Stimulated activated naive B cell treated with anti-CD40 and anti-IgM and Interleukin-4, amounts not matched to agents 10 μg/mL and 1 μg/mL and 100 μg/mL, for 72 hours (primary cell): Measurements from ENCODE around the gene MAP2K6.
A peak's percentile ranks its signal among the peaks of the same experiment; 100 is the strongest.

Experiments
- ATAC-seq, 2 donors: fragments of 150-1000 bp; cut with Tn5 transposase; replicated peaks; 2 replicates each; pipeline ENCODE4 v1.10.0; 2021; ENCODE audit warnings: moderate library complexity in 1 of 2
- DNase-seq: peaks from one replicate; pipeline ENCODE4 v3.0.0; 2021
- H3K27ac Mint-ChIP-seq: one replicate; pipeline ENCODE4 v1.8.0; 2022; ENCODE audit warnings: mild to moderate bottlenecking, mixed read lengths
- H3K27me3 Mint-ChIP-seq, 2 donors: one replicate each; pipeline ENCODE4 v1.8.0; 2022; ENCODE audit warnings: mixed read lengths in 2 of 2
- H3K36me3 Mint-ChIP-seq, 2 donors: one replicate each; pipeline ENCODE4 v1.8.0; 2022; ENCODE audit warnings: mixed read lengths in 2 of 2, mild to moderate bottlenecking in 1 of 2
- H3K4me1 Mint-ChIP-seq, 2 donors: one replicate each; pipeline ENCODE4 v1.8.0; 2022; ENCODE audit warnings: mixed read lengths in 2 of 2, mild to moderate bottlenecking in 1 of 2
- H3K4me3 Mint-ChIP-seq, 2 donors: one replicate each; pipeline ENCODE4 v1.8.0; 2022; ENCODE audit warnings: mild to moderate bottlenecking in 2 of 2, mixed read lengths in 2 of 2, moderate library complexity in 1 of 2
- H3K9me3 Mint-ChIP-seq, 2 donors: one replicate each; pipeline ENCODE4 v1.8.0; 2022; ENCODE audit warnings: mixed read lengths in 2 of 2, mild to moderate bottlenecking in 1 of 2

Gene MAP2K6

DNA sequence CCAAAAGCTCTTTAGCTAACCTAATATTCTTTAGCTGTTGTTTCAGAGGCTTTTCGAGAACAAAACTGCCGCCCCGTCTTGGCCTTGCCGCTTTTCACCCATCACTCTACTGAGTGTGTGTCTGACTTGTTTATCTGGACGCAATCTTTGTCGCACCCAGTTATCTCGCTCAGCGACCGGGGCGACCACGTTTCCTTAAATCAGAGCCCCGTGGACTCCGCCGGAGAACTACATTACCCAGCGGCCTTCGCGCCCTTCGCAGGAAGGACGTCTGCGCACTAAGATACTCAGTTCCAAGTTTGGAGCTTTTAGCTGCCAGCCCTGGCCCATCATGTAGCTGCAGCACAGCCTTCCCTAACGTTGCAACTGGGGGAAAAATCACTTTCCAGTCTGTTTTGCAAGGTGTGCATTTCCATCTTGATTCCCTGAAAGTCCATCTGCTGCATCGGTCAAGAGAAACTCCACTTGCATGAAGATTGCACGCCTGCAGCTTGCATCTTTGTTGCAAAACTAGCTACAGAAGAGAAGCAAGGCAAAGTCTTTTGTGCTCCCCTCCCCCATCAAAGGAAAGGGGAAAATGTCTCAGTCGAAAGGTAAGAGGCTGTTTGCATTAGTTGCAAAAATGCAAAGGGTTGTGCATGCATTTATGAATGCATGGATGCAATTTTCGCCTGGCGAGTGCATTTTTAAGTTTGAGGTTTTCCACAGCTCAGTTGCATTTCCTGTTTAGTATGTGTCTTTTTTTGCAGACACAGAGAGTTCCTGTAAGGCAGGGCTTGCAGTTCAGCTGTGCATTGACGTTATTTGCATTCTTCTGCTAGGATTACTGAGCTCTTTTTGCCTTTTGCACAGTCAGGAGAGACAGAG, at the start of gene MAP2K6:
Gene MAP2K6, plus strand, starts transcription at position 290 of the 867 bp plus-strand sequence. Its CDS starts 288 bp downstream, at position 578.
- H3K4me1 Mint-ChIP-seq, result no peaks in the 10 kb centered on the region
- peak within 1 kb of the TSS; percentile 27 for H3K27ac Mint-ChIP-seq
- H3K36me3 Mint-ChIP-seq, result no peaks in the 10 kb centered on the region
- peak; percentile 99 to 100 for ATAC-seq
- H3K9me3 Mint-ChIP-seq, result no peaks in the 10 kb centered on the region
- H3K4me3 Mint-ChIP-seq, result no peak within 1 kb of the TSS
- H3K27me3 Mint-ChIP-seq, result no peaks in the 10 kb centered on the region
- DNase-seq, result peak; percentile 66

DNA sequence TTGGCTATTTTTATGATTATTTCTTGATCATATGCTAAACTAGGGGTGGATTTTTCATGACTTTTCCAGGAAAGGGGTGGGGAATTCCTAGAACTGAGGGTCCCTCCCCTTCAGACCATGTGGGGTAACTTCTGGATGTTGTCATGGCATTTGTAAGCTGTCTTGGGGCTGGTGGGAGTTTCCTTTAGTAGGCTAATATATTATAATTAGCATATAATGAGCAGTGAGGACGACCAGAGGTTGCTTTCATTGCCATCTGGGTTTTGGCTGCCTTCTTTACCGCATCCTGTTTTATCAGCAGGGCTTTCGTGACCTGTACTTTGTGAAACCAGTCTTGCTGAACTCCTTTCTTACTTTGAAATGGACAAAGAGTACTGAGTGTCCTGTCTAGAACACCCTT, 47.2 kb upstream of the MAP2K6 start:
- H3K9me3 Mint-ChIP-seq, result no peaks in the 10 kb centered on the region
- peak; percentile 82 to 86 for ATAC-seq
- peaks cover 2 to 9% of the 10 kb centered on the region in 2 donors for H3K4me1 Mint-ChIP-seq
- H3K4me3 Mint-ChIP-seq, result no peak overlapping the region
- no peaks in the 10 kb centered on the region for H3K36me3 Mint-ChIP-seq
- peaks cover 10 to 34% of the 10 kb centered on the region in 2 donors for H3K27me3 Mint-ChIP-seq
- DNase-seq, result peak; percentile 4
- H3K27ac Mint-ChIP-seq, result peak overlapping the region; percentile 4

DNA sequence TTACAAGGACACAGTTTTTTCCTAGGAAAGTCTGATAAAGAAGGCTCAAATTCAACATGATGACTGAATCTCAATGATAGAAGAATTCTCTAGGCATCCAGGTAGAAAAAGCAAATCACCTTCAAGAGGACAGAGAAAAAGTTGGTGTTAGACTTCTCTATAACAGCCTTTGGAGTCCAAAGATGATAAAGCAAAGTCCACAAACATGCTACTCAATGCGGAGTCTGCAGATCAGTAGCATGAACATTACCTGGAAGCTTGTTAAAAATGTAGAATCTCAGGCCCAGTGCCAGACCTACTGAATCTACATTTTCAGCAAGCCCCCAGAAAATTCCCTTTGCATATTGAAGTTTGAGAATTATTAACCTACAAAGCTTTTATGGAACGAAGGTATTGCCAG, 41.4 kb upstream of the MAP2K6 start:
- no peak overlapping the region for H3K27ac Mint-ChIP-seq
- DNase-seq, result no peak
- H3K36me3 Mint-ChIP-seq, result no peaks in the 10 kb centered on the region
- peaks cover 5 to 13% of the 10 kb centered on the region in 2 donors for H3K27me3 Mint-ChIP-seq
- peaks cover 0 to 3% of the 10 kb centered on the region in 2 donors for H3K9me3 Mint-ChIP-seq
- peaks cover 7 to 12% of the 10 kb centered on the region in 2 donors for H3K4me1 Mint-ChIP-seq
- H3K4me3 Mint-ChIP-seq, result no peak overlapping the region
- ATAC-seq, result no peak

DNA sequence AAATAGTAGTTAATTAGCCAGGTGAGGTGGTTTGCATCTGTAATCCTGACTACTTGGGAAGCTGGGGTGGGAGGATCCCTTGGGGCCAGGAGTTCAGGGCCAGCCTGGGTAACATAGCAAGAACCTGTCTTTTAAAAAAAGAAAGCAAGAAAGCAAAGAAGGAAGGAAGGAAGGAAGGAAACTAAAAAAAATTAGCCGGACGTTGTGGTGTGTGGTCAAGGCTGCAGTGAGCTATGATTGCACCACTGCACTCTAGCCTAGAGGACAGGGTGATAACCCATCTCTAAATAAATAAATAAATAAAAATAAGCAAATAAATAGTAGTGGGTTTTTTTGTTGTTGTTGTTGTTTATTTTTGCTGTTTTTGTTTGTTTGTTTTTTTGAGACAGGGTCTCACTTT, 39.3 kb upstream of the MAP2K6 start:
- H3K27ac Mint-ChIP-seq, result no peak overlapping the region
- peak; percentile 34 to 50 for ATAC-seq
- no peak overlapping the region for H3K4me3 Mint-ChIP-seq

DNA sequence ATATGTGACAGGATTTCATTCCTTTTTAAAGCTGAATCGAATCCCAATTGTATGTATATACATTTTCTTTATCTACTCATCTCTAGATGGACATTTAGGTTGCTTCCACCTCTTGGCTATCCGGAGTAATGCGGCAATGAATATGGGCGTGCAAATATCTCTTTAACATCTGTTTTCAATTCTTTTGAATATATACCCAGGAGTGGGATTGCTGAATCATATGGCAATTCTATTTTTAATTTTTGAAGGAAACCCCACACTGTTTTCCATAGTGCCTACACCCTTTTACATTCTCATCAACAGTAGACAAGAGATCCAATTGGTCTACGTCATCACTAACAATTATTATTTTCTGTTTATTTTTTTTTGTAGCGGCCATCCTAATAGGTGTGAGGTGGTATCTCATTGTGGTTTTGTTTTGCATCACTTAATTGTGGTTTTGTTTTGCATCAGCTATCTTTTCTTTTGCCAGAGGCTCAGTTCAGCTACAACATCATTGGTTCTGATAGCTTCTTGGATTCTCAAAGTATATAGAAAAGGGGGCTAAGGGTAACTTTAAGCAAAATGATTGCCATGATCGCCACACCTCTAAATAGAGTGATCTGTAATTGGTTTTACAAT, 25.6 kb upstream of the MAP2K6 start:
- H3K4me3 Mint-ChIP-seq, result no peak overlapping the region
- no peaks in the 10 kb centered on the region for H3K9me3 Mint-ChIP-seq
- H3K4me1 Mint-ChIP-seq, result no peaks in the 10 kb centered on the region
- H3K27me3 Mint-ChIP-seq, result peaks cover 23 to 35% of the 10 kb centered on the region in 2 donors
- no peak for ATAC-seq
- no peaks in the 10 kb centered on the region for H3K36me3 Mint-ChIP-seq
- no peak overlapping the region for H3K27ac Mint-ChIP-seq
- DNase-seq, result no peak

More for the DNA sequence above, 39.3 kb upstream of the MAP2K6 start:
- Mint-ChIP-seq H3K4me1 (peaks cover 7 to 12% of the 10 kb centered on the region in 2 donors), H3K27me3 (no peaks in the 10 kb centered on the region), H3K9me3 (peaks cover 0 to 3% of the 10 kb centered on the region in 2 donors), H3K36me3 (no peaks in the 10 kb centered on the region)
- no peak for DNase-seq

DNA sequence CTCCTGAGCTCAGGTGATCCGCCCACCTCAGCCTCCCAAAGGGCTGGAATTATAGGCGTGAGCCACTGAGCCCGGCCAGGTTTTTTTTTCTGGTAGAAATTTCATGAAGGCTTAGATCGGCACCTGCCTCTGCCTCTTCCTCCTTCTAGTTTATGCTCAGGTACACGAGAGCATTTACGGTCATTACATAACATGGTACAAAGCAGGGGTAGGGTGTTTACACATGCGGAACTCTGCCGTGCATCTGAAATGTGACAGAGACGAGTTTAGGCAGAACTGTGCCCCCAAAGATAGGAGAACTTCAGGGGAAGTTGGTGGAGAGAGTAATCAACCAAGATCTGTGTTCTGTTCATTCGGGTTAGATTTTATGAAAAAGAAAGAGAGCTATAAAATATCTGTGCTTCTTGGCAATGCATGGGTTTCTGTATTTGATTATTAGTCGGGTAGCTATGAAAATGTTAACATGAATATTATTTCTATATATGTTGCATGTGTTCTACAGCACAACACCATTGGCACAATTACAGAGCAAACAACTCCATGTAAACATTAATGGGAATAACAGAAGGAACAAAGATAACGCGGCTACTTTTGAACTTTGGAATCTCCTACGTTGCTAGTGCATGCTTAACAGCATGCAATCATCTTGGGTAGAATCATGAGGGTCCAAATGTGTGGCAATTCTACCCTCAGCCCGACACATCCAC, 23.5 kb upstream of the MAP2K6 start:
- no peak for DNase-seq
- Mint-ChIP-seq H3K27ac (no peak overlapping the region), H3K36me3 (no peaks in the 10 kb centered on the region), H3K27me3 (peaks cover 22 to 33% of the 10 kb centered on the region in 2 donors), H3K4me3 (no peak overlapping the region), H3K4me1 (peaks cover 0 to 8% of the 10 kb centered on the region in 2 donors), H3K9me3 (no peaks in the 10 kb centered on the region)
- no peak for ATAC-seq

DNA sequence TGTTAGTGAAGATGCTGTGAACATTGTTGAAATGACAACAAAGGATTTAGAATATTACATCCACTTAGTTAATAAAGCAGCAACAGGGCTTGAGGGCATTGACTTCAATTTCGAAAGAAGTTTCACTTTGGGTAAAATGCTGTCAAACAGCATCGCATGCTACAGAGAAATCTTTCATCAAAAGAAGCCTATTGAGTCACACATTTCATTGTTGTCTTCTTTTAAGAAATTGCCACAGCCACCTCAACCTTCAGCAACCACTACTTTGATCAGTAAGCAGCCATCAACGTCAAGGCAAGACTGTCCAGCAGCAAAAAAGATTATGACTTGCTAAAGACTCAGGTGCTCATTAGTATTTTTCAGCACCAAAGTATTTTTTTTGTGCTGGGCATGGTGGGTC, 13.2 kb upstream of the MAP2K6 start:
- no peaks in the 10 kb centered on the region for H3K4me1 Mint-ChIP-seq
- ATAC-seq (no peak), DNase-seq (no peak)
- H3K27me3 Mint-ChIP-seq, result peaks cover 7 to 24% of the 10 kb centered on the region in 2 donors
- peaks cover 4 to 6% of the 10 kb centered on the region in 2 donors for H3K9me3 Mint-ChIP-seq
- H3K4me3 Mint-ChIP-seq, result no peak overlapping the region
- no peak overlapping the region for H3K27ac Mint-ChIP-seq
- H3K36me3 Mint-ChIP-seq, result peaks cover 3 to 6% of the 10 kb centered on the region in 2 donors

DNA sequence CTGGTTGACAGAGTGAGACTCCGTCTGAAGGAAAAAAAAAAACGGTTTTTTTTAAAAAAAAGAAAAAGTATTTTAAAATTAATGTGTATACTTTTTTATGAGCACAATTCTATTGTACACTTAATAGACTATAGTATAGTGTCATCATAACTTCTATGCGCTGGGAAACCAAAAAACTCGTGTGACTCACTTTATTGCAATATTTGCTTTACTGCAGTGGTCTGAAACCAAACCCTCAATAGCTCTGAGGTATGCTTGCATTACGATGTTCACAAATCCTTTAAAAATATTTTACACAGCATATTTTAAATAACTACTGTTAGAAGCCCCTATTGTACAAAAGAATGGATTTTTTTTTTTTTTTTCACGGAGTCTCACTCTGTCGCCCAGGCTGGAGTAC, 12.4 kb upstream of the MAP2K6 start:
- peaks cover 4 to 6% of the 10 kb centered on the region in 2 donors for H3K9me3 Mint-ChIP-seq
- no peaks in the 10 kb centered on the region for H3K4me1 Mint-ChIP-seq
- ATAC-seq (no peak), DNase-seq (no peak)
- H3K27ac Mint-ChIP-seq, result no peak overlapping the region
- H3K27me3 Mint-ChIP-seq, result peaks cover 7 to 24% of the 10 kb centered on the region in 2 donors
- peaks cover 3 to 6% of the 10 kb centered on the region in 2 donors for H3K36me3 Mint-ChIP-seq
- H3K4me3 Mint-ChIP-seq, result no peak overlapping the region

DNA sequence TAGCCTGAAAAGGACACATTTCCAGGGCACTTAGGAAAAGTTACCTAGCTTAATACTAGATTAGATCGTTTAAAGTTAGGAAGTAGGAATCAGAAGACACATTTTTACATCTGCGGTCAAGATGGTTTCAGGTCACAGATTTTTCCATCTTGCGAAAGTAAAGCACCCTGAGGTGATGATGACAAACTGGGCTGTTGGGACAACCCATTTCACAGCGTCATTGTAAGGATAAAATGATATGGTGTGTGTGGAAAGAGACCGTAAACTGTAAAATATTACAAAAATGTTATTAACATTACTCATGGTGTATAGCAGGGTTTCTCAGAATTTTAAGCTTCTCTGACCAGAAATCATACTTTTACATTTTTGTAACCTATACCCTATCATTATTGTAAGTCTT, 10.1 kb upstream of the MAP2K6 start:
- ATAC-seq (no peak), DNase-seq (no peak)
- Mint-ChIP-seq H3K27me3 (peaks cover 7 to 24% of the 10 kb centered on the region in 2 donors), H3K36me3 (peaks cover 3 to 6% of the 10 kb centered on the region in 2 donors), H3K27ac (no peak overlapping the region), H3K4me3 (no peak overlapping the region), H3K9me3 (peaks cover 4 to 6% of the 10 kb centered on the region in 2 donors), H3K4me1 (no peaks in the 10 kb centered on the region)

DNA sequence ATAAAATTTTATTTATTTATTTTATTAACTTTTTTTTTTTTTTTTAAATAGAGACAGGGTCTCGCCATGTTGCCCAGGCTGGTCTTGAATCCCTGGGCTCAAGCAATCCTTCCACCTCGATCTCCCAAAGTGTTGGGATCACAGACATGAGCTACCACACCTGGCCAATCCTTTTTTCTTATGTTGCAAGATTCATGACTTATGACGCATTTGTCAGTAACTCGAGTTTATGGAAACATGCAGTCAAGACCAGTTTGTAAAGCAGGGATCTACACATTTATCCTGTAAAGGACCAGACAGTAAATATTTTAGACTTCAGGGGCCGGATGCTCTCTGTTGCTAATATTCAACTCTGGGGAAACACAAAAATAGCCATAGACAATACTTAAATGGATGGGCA, 9.4 kb upstream of the MAP2K6 start:
- no peaks in the 10 kb centered on the region for H3K4me1 Mint-ChIP-seq
- DNase-seq, result no peak
- H3K27me3 Mint-ChIP-seq, result peaks cover 7 to 21% of the 10 kb centered on the region in 2 donors
- peaks cover 4 to 5% of the 10 kb centered on the region in 2 donors for H3K9me3 Mint-ChIP-seq
- no peak for ATAC-seq
- no peak overlapping the region for H3K27ac Mint-ChIP-seq
- H3K4me3 Mint-ChIP-seq, result no peak overlapping the region
- H3K36me3 Mint-ChIP-seq, result peaks cover 3 to 4% of the 10 kb centered on the region in 2 donors

DNA sequence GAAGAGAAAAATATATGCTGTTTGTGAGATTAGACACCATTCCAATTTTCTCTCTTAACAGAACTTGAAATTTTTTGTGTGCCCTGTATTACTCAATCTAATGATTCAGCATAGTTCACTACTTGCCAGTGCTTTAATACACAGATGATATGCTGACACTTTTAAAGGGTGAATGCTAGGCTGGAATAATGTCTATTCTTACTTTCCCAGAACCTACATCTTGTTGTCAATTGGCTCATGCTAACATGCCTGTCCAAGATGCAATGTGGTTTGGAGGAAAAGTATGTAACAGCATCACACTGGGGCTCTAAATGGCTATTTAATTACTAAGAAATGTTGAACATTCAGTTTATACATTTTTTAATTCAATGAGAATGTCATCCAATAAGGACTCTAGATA, 7.6 kb upstream of the MAP2K6 start:
- ATAC-seq (no peak), DNase-seq (no peak)
- Mint-ChIP-seq H3K4me3 (no peak overlapping the region), H3K4me1 (no peaks in the 10 kb centered on the region), H3K27me3 (peaks cover 0 to 4% of the 10 kb centered on the region in 2 donors), H3K27ac (no peak overlapping the region), H3K9me3 (no peaks in the 10 kb centered on the region), H3K36me3 (no peaks in the 10 kb centered on the region)

DNA sequence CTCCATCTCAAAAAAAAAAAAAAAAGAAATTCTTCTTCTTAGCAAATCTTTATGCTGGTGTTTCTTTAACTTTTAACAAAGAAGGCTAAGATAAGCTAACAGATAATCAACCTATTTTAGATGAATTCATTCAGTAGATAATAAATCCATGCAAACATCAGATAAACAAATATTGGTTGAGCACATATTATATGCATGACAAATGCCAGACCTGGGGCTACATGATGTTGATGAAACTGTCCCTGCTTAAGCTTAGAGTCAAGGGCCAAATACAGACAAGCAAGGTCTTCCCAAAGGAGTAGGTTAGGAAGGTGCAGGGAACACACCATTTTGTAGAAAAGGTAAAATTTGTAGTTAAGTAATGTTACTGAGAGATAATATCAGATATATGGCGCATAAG, 6.7 kb upstream of the MAP2K6 start:
- no peaks in the 10 kb centered on the region for H3K4me1 Mint-ChIP-seq
- no peak overlapping the region for H3K27ac Mint-ChIP-seq
- ATAC-seq (no peak), DNase-seq (no peak)
- no peaks in the 10 kb centered on the region for H3K36me3 Mint-ChIP-seq
- H3K27me3 Mint-ChIP-seq, result peaks cover 0 to 4% of the 10 kb centered on the region in 2 donors
- H3K4me3 Mint-ChIP-seq, result no peak overlapping the region
- no peaks in the 10 kb centered on the region for H3K9me3 Mint-ChIP-seq

DNA sequence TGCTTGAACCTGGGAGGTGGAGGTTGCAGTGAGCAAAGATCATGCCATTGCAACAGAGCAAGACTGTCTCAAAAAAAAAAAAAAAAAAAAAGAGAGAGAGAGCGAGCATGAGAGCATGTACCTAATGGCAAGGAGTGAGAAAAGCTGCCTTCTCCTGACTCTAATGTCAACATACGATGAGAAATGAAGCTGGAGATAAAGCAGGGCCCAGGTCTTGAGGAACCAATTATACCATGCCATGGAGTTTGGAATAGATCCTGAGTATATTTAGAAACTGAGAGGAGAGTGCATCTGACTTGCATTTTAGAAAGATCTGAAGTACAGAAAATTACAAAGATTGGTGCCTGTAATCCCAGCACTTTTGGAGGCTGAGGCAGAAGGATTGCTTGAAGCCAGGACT, 3.8 kb upstream of the MAP2K6 start:
- Mint-ChIP-seq H3K4me3 (no peak overlapping the region), H3K9me3 (no peaks in the 10 kb centered on the region), H3K36me3 (no peaks in the 10 kb centered on the region), H3K27me3 (no peaks in the 10 kb centered on the region), H3K4me1 (no peaks in the 10 kb centered on the region), H3K27ac (no peak overlapping the region)
- no peak for ATAC-seq
- DNase-seq, result no peak

DNA sequence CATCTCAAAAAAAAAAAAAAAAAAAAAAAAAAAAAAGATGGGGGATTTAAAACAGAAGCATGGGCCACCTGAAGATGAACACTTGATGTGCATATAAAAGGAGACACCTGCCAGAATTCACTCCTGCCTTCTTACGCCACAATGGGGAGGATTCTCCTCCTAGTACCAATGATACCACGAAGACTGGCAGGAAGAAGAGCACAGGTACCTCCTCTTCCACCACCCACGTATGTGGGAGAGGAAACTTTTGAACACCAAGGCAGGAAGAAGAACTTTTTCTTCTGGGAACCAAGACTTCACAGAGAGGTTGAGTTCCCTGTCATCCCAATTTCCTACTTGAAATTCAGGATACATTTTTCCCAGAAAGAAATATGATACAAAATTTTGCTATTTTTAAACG, 2.7 kb upstream of the MAP2K6 start:
- no peaks in the 10 kb centered on the region for H3K9me3 Mint-ChIP-seq
- H3K4me3 Mint-ChIP-seq, result no peak overlapping the region
- ATAC-seq, result no peak
- no peaks in the 10 kb centered on the region for H3K4me1 Mint-ChIP-seq
- H3K36me3 Mint-ChIP-seq, result no peaks in the 10 kb centered on the region
- DNase-seq, result no peak
- H3K27me3 Mint-ChIP-seq, result no peaks in the 10 kb centered on the region
- H3K27ac Mint-ChIP-seq, result no peak overlapping the region
